NCI-H2227 (cell line): ENCODE results near the gene SNED1.
"Not testable (repeated sequence)": the region's sequence is repeated elsewhere in the genome, so short reads cannot be mapped to it uniquely, and the experiment has no call there.

Experiments
- DNase-seq: peaks from one replicate; lab custom pipeline; 2025; ENCODE audit not compliant: unreplicated experiment; lab: John Stamatoyannopoulos, UW

Gene SNED1

DNA sequence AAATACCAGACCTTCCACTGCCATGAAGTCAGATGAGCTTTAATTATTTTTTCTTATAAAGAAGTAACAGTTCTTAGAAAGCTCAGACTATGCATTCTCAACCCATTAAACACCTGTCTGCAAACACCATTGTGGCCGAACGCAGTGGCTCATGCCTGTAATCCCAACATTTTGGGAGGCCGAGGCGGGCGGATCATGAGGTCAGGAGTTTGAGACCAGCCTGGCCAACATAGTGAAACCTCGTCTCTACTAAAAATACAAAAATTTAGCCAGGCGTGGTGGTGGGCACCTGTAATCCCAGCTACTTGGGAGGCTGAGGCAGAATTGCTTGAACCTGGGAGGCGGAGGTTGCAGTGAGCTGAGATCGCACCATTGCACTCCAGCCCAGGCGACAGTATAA lies 106.2 kb downstream of the SNED1 start:
- not testable (repeated sequence) for DNase-seq

DNA sequence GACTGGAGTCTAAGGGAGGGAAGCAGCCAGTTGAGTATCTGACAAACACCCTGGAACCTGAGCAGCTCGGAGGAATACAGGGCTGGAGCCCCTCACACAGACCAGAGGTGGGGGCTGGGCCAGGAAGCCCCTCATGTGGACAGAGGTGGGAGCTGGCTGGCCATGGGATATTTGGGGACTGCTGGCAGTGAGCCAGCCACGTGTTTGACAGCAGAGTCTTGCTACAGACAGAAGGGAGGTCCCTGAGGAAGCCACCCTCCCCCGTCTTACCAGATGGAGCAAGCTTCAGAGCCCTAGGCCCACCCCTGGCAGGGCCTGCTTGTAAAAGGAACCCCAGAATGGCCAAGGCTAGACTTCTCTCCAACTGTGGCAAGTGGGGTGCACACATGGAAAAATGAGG lies 107.2 kb downstream of the SNED1 start:
- DNase-seq: no peak

GRCh38 chr2:241107031-241107783 lies 108.8 kb downstream of the SNED1 start:
- no peak for DNase-seq

- no peak for DNase-seq
Measured at GRCh38 chr2:241108271-241109209, 110.1 kb downstream of the SNED1 start.

GRCh38 chr2:241109210-241110088 lies 111.0 kb downstream of the SNED1 start:
- DNase-seq: no peak

DNA sequence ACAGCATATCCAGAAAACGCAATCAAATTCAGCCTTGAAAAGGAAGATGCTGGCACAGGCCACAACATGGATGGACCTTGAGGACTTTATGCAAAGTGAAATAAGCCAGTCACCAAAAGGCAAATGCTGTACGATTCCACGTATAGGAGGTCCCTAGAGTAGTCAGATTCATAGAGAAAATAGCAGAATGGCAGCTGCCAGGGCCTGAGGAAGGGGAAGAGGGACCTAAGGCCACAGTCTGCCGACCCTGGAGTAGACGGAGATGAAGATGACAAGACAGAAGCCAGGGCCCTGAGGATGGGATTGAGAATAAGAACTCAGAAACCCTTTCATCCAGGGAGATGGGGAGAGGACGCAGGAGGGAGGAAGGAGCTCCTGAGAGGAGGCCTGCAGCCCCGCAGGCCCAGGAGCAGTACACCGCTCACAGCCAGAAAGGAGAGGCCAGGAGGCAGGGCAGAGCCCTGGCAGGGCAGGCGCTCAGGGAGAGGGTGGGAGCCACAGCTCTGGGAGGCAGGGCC lies 111.7 kb downstream of the SNED1 start:
- no peak for DNase-seq

DNA sequence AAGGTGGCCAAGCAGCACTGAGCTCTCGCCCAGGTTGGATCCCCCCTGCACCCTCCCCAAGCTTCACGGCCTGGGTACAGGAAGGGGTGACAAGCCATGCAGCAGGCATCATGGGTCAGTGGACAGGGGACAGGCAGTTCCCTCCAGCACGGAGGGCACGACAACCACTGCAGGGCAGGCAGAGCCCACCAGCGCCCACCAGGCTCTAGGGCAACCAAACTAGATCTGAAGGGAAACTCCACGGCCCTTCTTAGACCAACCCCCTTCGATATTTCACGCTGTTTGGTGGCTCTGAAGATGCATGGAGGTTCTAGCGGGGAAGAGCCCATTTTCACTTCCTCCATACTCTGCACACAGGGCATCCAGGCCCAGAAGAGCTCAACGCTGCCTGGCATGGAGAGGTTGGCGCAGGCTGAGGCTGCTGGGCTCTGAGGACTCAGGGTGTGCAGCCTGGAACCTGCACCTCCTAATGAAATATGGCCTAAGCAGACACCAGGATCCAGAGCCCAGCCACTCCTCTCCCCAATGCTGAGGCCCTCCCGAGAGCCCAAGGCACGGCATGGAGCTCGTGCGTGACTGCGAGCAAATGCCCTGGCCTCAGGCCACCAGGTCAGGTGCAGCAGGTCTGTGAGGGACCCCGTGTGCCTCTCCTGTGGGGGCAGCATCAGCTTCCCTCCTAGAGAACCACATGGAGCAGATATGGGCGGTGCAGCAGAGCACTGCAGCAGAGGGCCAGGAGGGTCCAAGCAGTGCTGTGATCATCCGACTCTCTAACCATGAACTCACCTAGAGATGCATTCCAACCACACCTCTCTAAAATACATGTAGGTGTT lies 112.4 kb downstream of the SNED1 start:
- no peak for DNase-seq

DNA sequence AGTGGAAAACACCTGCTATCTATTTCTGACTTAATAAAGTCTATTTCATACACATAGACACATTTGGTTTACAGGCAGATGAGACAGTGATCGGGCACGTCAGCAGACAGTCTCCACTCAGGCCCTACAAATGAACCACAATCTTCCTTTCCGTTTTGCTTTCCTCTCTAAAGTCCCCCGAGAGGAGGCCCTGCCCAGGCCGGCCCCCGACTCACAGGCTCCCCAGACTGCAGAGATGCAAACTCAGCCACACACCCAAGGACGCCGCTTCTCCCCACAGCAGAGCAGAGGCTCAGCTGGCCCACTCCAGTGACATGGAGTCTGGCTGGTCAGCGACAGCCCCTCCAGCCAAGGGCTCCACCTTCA lies 113.0 kb downstream of the SNED1 start:
- DNase-seq: no peak

DNA sequence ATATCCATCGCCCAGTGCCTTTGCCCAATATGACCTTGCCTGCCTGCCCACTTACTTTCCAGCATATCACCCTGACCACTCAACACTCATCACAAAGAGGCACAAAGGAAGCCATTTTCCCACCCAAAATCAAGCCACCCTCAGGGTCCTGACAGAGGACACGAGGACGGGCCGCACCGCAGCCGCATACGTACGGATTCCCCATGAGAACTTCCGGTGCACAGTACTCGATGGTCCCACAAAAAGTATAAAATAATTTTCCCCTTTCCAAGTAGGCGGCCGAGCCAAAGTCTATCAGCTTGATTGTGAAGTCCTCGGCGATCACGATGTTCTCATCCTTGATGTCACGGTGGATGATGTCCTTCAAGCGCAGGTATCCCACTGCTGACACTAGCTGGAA lies 113.6 kb downstream of the SNED1 start:
- DNase-seq: no peak

DNA sequence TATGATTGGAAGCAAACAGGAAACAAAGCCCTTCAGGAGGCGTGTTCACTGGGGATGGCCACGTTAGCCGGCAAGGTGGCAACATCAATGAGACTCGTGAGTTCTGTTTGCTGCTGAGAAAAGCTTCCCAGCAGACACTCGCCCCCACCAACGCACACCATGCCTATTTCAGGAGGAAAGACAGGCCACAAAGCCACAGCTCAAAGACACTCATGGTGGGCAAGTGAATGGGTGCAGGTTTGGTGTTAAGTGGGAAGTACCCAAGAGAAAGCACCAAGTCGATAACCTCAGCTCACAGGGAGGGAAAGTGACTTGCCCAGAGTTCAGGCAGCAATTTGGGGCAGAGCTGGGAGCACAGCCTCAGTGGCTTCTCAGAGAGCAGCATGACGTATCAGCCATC lies 114.2 kb downstream of the SNED1 start:
- no peak for DNase-seq

- no peak for DNase-seq
Measured at GRCh38 chr2:241114836-241115235, 116.4 kb downstream of the SNED1 start.

GRCh38 chr2:241115361-241115760 lies 116.9 kb downstream of the SNED1 start:
- no peak for DNase-seq

GRCh38 chr2:241116606-241117560 lies 118.5 kb downstream of the SNED1 start:
- no peak for DNase-seq

DNA sequence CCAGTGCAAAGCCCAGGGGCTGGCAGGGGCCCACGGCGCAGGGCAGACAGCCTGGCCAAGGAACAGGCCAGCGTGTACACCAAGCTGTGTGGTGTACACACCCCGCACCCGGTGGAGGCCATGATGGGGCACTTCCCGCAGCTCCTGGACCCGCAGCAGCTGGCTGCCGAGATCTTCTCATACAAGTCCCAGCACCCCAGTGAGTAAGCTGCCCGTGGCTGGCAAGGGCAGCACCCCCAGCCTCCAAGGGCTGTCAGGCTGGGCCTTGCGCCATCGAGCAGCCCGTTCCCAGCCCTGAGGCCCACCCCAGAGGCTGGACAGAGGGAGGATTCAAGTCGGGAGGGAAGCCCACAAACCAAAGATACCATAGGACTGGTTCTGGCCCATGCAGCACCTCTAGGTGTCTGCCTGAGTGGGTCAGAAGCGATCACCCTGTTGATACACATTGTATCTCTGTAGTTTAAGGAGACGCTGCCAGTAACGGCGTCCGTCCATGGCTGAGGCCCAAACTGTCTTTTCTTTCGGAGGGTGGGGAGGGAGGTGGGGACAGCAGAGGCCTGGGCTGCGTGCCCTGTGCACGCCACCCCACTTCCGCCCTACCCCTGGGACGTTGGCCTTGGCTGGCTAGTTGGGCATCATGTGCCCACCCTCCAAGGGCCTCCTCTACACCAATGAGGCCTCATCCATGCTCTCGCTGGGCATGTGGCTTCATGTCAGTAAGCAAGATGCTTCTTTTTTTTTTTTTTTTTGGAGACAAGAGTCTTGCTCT lies 120.5 kb downstream of the SNED1 start:
- no peak for DNase-seq

- DNase-seq: no peak
Measured at GRCh38 chr2:241120440-241120839, 122.0 kb downstream of the SNED1 start.

DNA sequence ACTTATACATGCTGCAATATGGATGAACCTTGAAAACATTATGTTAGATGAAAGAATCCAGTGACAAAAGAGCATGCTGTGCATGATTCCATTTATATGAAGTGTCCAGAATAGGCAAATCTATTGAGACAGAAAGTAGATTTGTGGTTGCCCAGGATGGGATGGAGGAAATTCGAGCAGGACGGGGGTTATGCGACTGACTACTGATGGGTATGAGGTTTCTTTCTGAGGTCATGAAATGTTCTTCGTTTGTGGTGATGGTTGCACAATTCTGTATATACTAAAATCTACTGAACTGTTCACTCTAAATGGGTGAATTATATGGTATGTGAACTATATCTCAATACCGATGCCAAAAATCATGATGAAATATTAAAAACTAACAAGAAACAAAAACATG lies 122.6 kb downstream of the SNED1 start:
- no peak for DNase-seq

- no peak for DNase-seq
Measured at GRCh38 chr2:241122376-241123002, 124.1 kb downstream of the SNED1 start.
